NCI-H146 treated with DMSO at 0.1 percent for 48 hours (cell line): ENCODE results near the gene HOMER3.
"Not testable (repeated sequence)": the region's sequence is repeated elsewhere in the genome, so short reads cannot be mapped to it uniquely, and the experiment has no call there.

ENCODE experiments used
- DNase-seq: peaks from one replicate; lab custom pipeline; 2025; ENCODE audit not compliant: unreplicated experiment; lab: John Stamatoyannopoulos, UW

HOMER3 gene

GRCh38 chr19:18954094-18954493 is 13.1 kb upstream of the HOMER3 start:
- no peak for DNase-seq

GRCh38 chr19:18952364-18953003 is 11.5 kb upstream of the HOMER3 start:
- DNase-seq, result not testable (repeated sequence)

GRCh38 chr19:18951721-18952281 is 10.8 kb upstream of the HOMER3 start:
- no peak for DNase-seq

GRCh38 chr19:18949858-18950257 is 8.8 kb upstream of the HOMER3 start:
- DNase-seq, result no peak

- no peak for DNase-seq
These were observed 7.9 kb upstream of the HOMER3 start for GRCh38 chr19:18948976-18949356.

- no peak for DNase-seq
These were observed 7.3 kb upstream of the HOMER3 start for GRCh38 chr19:18948075-18948975.

GRCh38 chr19:18946918-18947317 is 5.9 kb upstream of the HOMER3 start:
- DNase-seq, result peak; percentile 6

GRCh38 chr19:18946335-18946734 is 5.3 kb upstream of the HOMER3 start:
- DNase-seq, result no peak

GRCh38 chr19:18945297-18945696 is 4.3 kb upstream of the HOMER3 start:
- no peak for DNase-seq

- DNase-seq, result no peak
These were observed 2.4 kb upstream of the HOMER3 start for GRCh38 chr19:18943465-18943864.

- no peak for DNase-seq
These were observed 1.7 kb upstream of the HOMER3 start for GRCh38 chr19:18942692-18943091.

GRCh38 chr19:18941628-18942354 is 774 bp upstream of the HOMER3 start:
- DNase-seq, result no peak

GRCh38 chr19:18939922-18940768 is 872 bp downstream of the HOMER3 start:
- no peak for DNase-seq

- DNase-seq, result no peak
These were observed 1.9 kb downstream of the HOMER3 start for GRCh38 chr19:18939163-18939562.

- DNase-seq, result no peak
These were observed 7.7 kb downstream of the HOMER3 start for GRCh38 chr19:18933297-18933696.

- DNase-seq, result peak; percentile 74
These were observed 8.7 kb downstream of the HOMER3 start for GRCh38 chr19:18932216-18932841.

GRCh38 chr19:18931316-18932162 is 9.5 kb downstream of the HOMER3 start:
- no peak for DNase-seq

GRCh38 chr19:18929311-18929710 is 11.7 kb downstream of the HOMER3 start:
- DNase-seq, result no peak
